IMR-90 (cell line): ENCODE data around the gene IFNAR2. TPM values are rescaled to one million over a fixed set of nuclear protein-coding genes. Genes with fewer than 3 reads are reported as not detected.

Experiments
- ATAC-seq: fragments of 200-7000 bp; cut with Tn5 transposase; 2 replicates; pipeline ENCODE4 v1.9.1; 2020; ENCODE audit warnings: low read depth, mild to moderate bottlenecking, moderate library complexity
- BruUV-seq: library from RNA; stranded (reverse); fragments of 400-500 nt; replicated peaks from 2 replicates; lab custom pipeline; 2021; lab: Mats Ljungman, UMichigan
- CTCF ChIA-PET: fragments of 300-600 bp; formaldehyde crosslinking; extraction: SDS; loops from one replicate; lab custom pipeline; 2021; ENCODE audit warnings: antibody characterized with exemption; lab: Yijun Ruan, JAX
- POLR2A ChIA-PET: fragments of 300-600 bp; sonication (Branson Sonifier 250); formaldehyde crosslinking; loops from one replicate; lab custom pipeline; 2022; ENCODE audit warnings: antibody characterized with exemption; ENCODE audit not compliant: unreplicated experiment; lab: Charles Lee
- DNase-seq: peaks from one replicate; pipeline ENCODE4 v3.0.0; 2013
- H2AFZ ChIP-seq: replicated peaks from 2 replicates; pipeline ENCODE3; 2013; ENCODE audit warnings: low read length, mild to moderate bottlenecking; ENCODE audit not compliant: poor library complexity
- H2AK5ac ChIP-seq: 2 replicates; pipeline ENCODE4 v1.6.1; 2013; ENCODE audit warnings: low read depth, low read length, inconsistent platforms
- H2AK9ac ChIP-seq: replicated peaks from 2 replicates; pipeline ENCODE3; 2013; ENCODE audit warnings: mild to moderate bottlenecking, low read depth, low read length, moderate library complexity; ENCODE audit not compliant: poor library complexity
- H2BK120ac ChIP-seq: 2 replicates; pipeline ENCODE4 v1.6.1; 2013; ENCODE audit warnings: low read depth, low read length, inconsistent platforms
- H2BK15ac ChIP-seq: 3 replicates; pipeline ENCODE4 v1.6.1; 2013; ENCODE audit warnings: low read depth, low read length, inconsistent platforms
- H2BK20ac ChIP-seq: 2 replicates; pipeline ENCODE4 v1.6.1; 2013; ENCODE audit warnings: low read depth, mild to moderate bottlenecking, inconsistent platforms, low read length, moderate library complexity
- H2BK5ac ChIP-seq: 2 replicates; pipeline ENCODE4 v1.6.1; 2013; ENCODE audit warnings: mild to moderate bottlenecking, low read depth, low read length, inconsistent platforms; ENCODE audit not compliant: poor library complexity, severe bottlenecking
- H3K14ac ChIP-seq: replicated peaks from 2 replicates; pipeline ENCODE4 v1.6.1; 2013; ENCODE audit warnings: low read depth, low read length, inconsistent platforms
- H3K18ac ChIP-seq: 2 replicates; pipeline ENCODE4 v1.6.1; 2013; ENCODE audit warnings: low read depth, low read length, control low read depth
- H3K23ac ChIP-seq: 2 replicates; pipeline ENCODE4 v1.6.1; 2013; ENCODE audit warnings: low read depth, low read length, inconsistent platforms
- H3K27ac ChIP-seq: 2 replicates; pipeline ENCODE4 v1.5.1; 2013; ENCODE audit warnings: mild to moderate bottlenecking, control low read depth, low read length; ENCODE audit not compliant: insufficient read depth
- H3K27me3 ChIP-seq: 2 replicates; pipeline ENCODE4 v1.6.1; 2013; ENCODE audit warnings: low read length; ENCODE audit not compliant: control insufficient read depth, insufficient read depth
- H3K36me3 ChIP-seq: 2 replicates; pipeline ENCODE4 v1.6.1; 2013; ENCODE audit warnings: low read length, mixed read lengths; ENCODE audit not compliant: control insufficient read depth, insufficient read depth
- H3K4ac ChIP-seq: 2 replicates; pipeline ENCODE4 v1.6.1; 2013; ENCODE audit warnings: low read depth, low read length, inconsistent platforms
- H3K4me1 ChIP-seq: 2 replicates; pipeline ENCODE4 v1.6.1; 2013; ENCODE audit warnings: low read length, mixed read lengths; ENCODE audit not compliant: control insufficient read depth, insufficient read depth
- H3K4me2 ChIP-seq: 2 replicates; pipeline ENCODE4 v1.6.1; 2013; ENCODE audit warnings: low read depth, mild to moderate bottlenecking, control low read depth, low read length, moderate library complexity
- H3K4me3 ChIP-seq: 2 replicates; pipeline ENCODE4 v1.5.1; 2013; ENCODE audit warnings: low read depth, mild to moderate bottlenecking, control low read depth, low read length, moderate library complexity; ENCODE audit not compliant: insufficient read depth
- H3K56ac ChIP-seq: 2 replicates; pipeline ENCODE4 v1.6.1; 2013; ENCODE audit warnings: low read length, inconsistent platforms; ENCODE audit not compliant: insufficient read depth; ENCODE audit errors: extremely low read depth
- H3K79me1 ChIP-seq, 2 experiments: 2 replicates each; pipeline ENCODE4 v1.6.1; 2013; ENCODE audit warnings: low read length in 2 of 2, inconsistent platforms in 1 of 2, low read depth in 1 of 2
- H3K9ac ChIP-seq: 2 replicates; pipeline ENCODE4 v1.6.1; 2013; ENCODE audit warnings: low read depth, low read length, control low read depth
- H3K9me1 ChIP-seq: 2 replicates; pipeline ENCODE4 v1.6.1; 2013; ENCODE audit warnings: low read length, inconsistent platforms; ENCODE audit not compliant: insufficient read depth
- H3K9me3 ChIP-seq: 2 replicates; pipeline ENCODE4 v1.6.1; 2013; ENCODE audit warnings: low read length; ENCODE audit not compliant: control insufficient read depth, insufficient read depth
- H4K20me1 ChIP-seq: 2 replicates; pipeline ENCODE4 v1.6.1; 2013; ENCODE audit warnings: low read length, inconsistent platforms; ENCODE audit not compliant: insufficient read depth
- H4K5ac ChIP-seq: 2 replicates; pipeline ENCODE4 v1.6.1; 2013; ENCODE audit warnings: mild to moderate bottlenecking, low read depth, low read length, control low read depth
- H4K8ac ChIP-seq, 2 experiments: 2 replicates each; pipeline ENCODE4 v1.6.1; 2013; ENCODE audit warnings: low read depth in 2 of 2, low read length in 2 of 2, control low read depth in 1 of 2, inconsistent platforms in 1 of 2
- H4K91ac ChIP-seq: 2 replicates; pipeline ENCODE4 v1.6.1; 2013; ENCODE audit warnings: low read depth, low read length, inconsistent platforms; ENCODE audit not compliant: insufficient read depth
- BHLHE40 ChIP-seq: fragments of 150-350 bp; IDR thresholded peaks from 2 replicates; pipeline ENCODE4 v1.6.1; 2016; ENCODE audit warnings: mild to moderate bottlenecking, low read depth, low read length
- CEBPB ChIP-seq: IDR thresholded peaks from 2 replicates; pipeline ENCODE4 v1.6.1; 2012; ENCODE audit warnings: low read depth, low read length, improper control_type of control experiment
- MAFK ChIP-seq: IDR thresholded peaks from 2 replicates; pipeline ENCODE4 v1.6.1; 2012; ENCODE audit warnings: low read depth, low read length, improper control_type of control experiment
- MAZ ChIP-seq: IDR thresholded peaks from 2 replicates; pipeline ENCODE4 v1.6.1; 2012; ENCODE audit warnings: low read depth, mild to moderate bottlenecking, low read length, improper control_type of control experiment, moderate library complexity, borderline replicate concordance
- MXI1 ChIP-seq: IDR thresholded peaks from 2 replicates; pipeline ENCODE4 v1.6.1; 2012; ENCODE audit warnings: low read depth, mild to moderate bottlenecking, low read length, moderate library complexity, borderline replicate concordance
- NFE2L2 ChIP-seq: fragments of 150-350 bp; IDR thresholded peaks from 2 replicates; pipeline ENCODE4 v1.6.1; 2016; ENCODE audit warnings: low read depth, mild to moderate bottlenecking, low read length
- POLR2A ChIP-seq: IDR thresholded peaks from 2 replicates; pipeline ENCODE4 v1.6.1; 2012; ENCODE audit warnings: mild to moderate bottlenecking, low read depth, low read length
- RAD21 ChIP-seq: IDR thresholded peaks from 2 replicates; pipeline ENCODE4 v1.6.1; 2012; ENCODE audit warnings: low read length, improper control_type of control experiment
- RCOR1 ChIP-seq: IDR thresholded peaks from 2 replicates; pipeline ENCODE4 v1.6.1; 2012; ENCODE audit warnings: mild to moderate bottlenecking, low read length, improper control_type of control experiment; ENCODE audit not compliant: insufficient replicate concordance
- RFX5 ChIP-seq: IDR thresholded peaks from 2 replicates; pipeline ENCODE4 v1.8.0; 2012; ENCODE audit warnings: low read depth, mild to moderate bottlenecking, low read length, moderate library complexity
- SMC3 ChIP-seq: fragments of 150-350 bp; IDR thresholded peaks from 2 replicates; pipeline ENCODE4 v1.6.1; 2016; ENCODE audit warnings: low read depth, mild to moderate bottlenecking, antibody characterized with exemption, low read length, moderate library complexity
- WGBS, 2 experiments: methylation state at CpG; one replicate each; pipeline versions ENCODE4 v1.1.5 to v1.1.7; 2013; ENCODE audit warnings: missing lambda C conversion rate in 2 of 2; ENCODE audit not compliant: insufficient read length in 1 of 2; ENCODE audit errors: extremely low coverage in 2 of 2; 5-methylcytosine and 5-hydroxymethylcytosine counted together
- dilution Hi-C: fragments of 300-500 bp; cut with HindIII; formaldehyde crosslinking; loops from one replicate; pipeline ENCODE4 v1.14.3; 2018; ENCODE audit warnings: low sequenced_read_pairs; ENCODE audit not compliant: unreplicated experiment
- in situ Hi-C: fragments of 300-500 bp; cut with MboI; formaldehyde crosslinking; loops from 3 replicates; pipeline ENCODE4 v1.14.3; 2019; ENCODE audit warnings: low sequenced_read_pairs, inconsistent platforms, mixed read lengths
- intact Hi-C: fragments of 100-400 bp; cut with micrococcal nuclease; formaldehyde crosslinking; loops from 2 replicates; pipeline ENCODE4 v1.10.0; 2022
- polyA plus RNA-seq, 3 experiments: library from polyadenylated mRNA; depleted of rRNA; stranded (reverse); fragments of >200 nt; gene quantifications; 2 replicates each; pipeline ENCODE4 v1.2.3, GENCODE V29; 2012; ENCODE audit warnings: low replicate concordance in 1 of 3
- total RNA-seq: library from RNA; depleted of rRNA; stranded (reverse); fragments of >200 nt; gene quantifications from 2 replicates; pipeline ENCODE4 v1.2.3, GENCODE V29; 2012
- TF ChIP-seq, protein P1 (sequence below): conservative IDR thresholded peaks from 2 replicates; pipeline ENCODE4 v1.5.1; 2012; ENCODE audit warnings: mild to moderate bottlenecking, low read depth, low read length, improper control_type of control experiment
- TF ChIP-seq, protein P2 (sequence below): fragments of 150-350 bp; IDR thresholded peaks from 2 replicates; pipeline ENCODE4 v1.6.1; 2016; ENCODE audit warnings: low read depth, mild to moderate bottlenecking, low read length, moderate library complexity, borderline replicate concordance

Gene IFNAR2
- total and polyA plus RNA-seq, 2 of the 4 experiments (the other 2 are of a cell fraction), result 6.3 to 13.9 TPM

DNA sequence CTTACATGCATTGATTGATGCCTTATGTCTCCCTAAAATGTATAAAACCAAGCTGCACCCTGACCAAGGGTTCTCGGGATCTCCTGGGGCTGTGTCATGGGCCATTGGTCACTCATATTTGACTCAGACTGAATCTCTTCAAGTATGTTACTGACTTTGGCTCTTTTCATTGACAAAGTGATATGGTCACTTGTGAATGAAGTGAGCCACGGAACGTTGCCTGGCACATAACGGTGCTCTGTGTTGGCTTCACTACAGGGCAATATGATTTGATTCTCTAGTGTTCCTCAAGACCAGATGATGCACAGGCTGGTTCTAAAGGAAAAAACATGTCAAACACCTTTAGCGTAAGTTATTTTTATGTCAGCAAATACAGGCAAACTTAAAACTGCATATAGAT lies 25.0 kb downstream of the IFNAR2 start:
- H2AK9ac ChIP-seq, result no peak overlapping the region
- no peak overlapping the region for H3K18ac ChIP-seq
- H4K8ac ChIP-seq, result no peak overlapping the region
- no peak overlapping the region for H3K56ac ChIP-seq
- no peak overlapping the region for H2BK5ac ChIP-seq
- H2AFZ ChIP-seq, result no peak overlapping the region
- H3K79me1 ChIP-seq, result no peaks in the 10 kb centered on the region
- no peaks in the 10 kb centered on the region for H4K20me1 ChIP-seq
- no peaks in the 10 kb centered on the region; the same call in 1 of the 2 replicates for H3K4me1 ChIP-seq
- no peak overlapping the region for H2BK15ac ChIP-seq
- no peak overlapping the region for H3K4ac ChIP-seq
- H3K9me1 ChIP-seq, result 0 out of 2 replicates have a peak, but pooled peaks cover 3% of the 10 kb centered on the region
- ATAC-seq, result no peak
- no peaks in the 10 kb centered on the region for H3K27me3 ChIP-seq
- no TSS peak for BruUV-seq
- no peak overlapping the region for H2BK120ac ChIP-seq
- H4K5ac ChIP-seq, result no peak overlapping the region
- POLR2A ChIA-PET, result no interaction called here
- intact Hi-C loops (no loop called here), in situ Hi-C loops (no loop called here), dilution Hi-C loops (no loop called here)
- no peak overlapping the region for H2BK20ac ChIP-seq
- no peak overlapping the region for H3K14ac ChIP-seq
- no peak for TF ChIP-seq MAZ
- TF ChIP-seq, protein P1, sequence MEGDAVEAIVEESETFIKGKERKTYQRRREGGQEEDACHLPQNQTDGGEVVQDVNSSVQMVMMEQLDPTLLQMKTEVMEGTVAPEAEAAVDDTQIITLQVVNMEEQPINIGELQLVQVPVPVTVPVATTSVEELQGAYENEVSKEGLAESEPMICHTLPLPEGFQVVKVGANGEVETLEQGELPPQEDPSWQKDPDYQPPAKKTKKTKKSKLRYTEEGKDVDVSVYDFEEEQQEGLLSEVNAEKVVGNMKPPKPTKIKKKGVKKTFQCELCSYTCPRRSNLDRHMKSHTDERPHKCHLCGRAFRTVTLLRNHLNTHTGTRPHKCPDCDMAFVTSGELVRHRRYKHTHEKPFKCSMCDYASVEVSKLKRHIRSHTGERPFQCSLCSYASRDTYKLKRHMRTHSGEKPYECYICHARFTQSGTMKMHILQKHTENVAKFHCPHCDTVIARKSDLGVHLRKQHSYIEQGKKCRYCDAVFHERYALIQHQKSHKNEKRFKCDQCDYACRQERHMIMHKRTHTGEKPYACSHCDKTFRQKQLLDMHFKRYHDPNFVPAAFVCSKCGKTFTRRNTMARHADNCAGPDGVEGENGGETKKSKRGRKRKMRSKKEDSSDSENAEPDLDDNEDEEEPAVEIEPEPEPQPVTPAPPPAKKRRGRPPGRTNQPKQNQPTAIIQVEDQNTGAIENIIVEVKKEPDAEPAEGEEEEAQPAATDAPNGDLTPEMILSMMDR, result no peak
- TF ChIP-seq MXI1, result no peak
- TF ChIP-seq POLR2A, result no peak
- TF ChIP-seq RCOR1, result no peak
- no peak for TF ChIP-seq MAFK
- TF ChIP-seq RAD21, result no peak
- no peak for TF ChIP-seq SMC3
- TF ChIP-seq NFE2L2, result no peak
- no peak for TF ChIP-seq BHLHE40
- TF ChIP-seq, protein P2, sequence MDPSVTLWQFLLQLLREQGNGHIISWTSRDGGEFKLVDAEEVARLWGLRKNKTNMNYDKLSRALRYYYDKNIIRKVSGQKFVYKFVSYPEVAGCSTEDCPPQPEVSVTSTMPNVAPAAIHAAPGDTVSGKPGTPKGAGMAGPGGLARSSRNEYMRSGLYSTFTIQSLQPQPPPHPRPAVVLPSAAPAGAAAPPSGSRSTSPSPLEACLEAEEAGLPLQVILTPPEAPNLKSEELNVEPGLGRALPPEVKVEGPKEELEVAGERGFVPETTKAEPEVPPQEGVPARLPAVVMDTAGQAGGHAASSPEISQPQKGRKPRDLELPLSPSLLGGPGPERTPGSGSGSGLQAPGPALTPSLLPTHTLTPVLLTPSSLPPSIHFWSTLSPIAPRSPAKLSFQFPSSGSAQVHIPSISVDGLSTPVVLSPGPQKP, result no peak
- TF ChIP-seq RFX5, result no peak
- TF ChIP-seq CEBPB, result no peak
- no peak overlapping the region for H3K23ac ChIP-seq
- H3K9me3 ChIP-seq, result no peaks in the 10 kb centered on the region
- peaks cover 39% of the 10 kb centered on the region for H3K36me3 ChIP-seq
- no peak overlapping the region for H3K4me2 ChIP-seq
- no peak overlapping the region for H4K91ac ChIP-seq
- H3K27ac ChIP-seq, result no peak overlapping the region
- no peak overlapping the region for H2AK5ac ChIP-seq
- no peak for DNase-seq
- no peak overlapping the region for H3K9ac ChIP-seq
- no peak overlapping the region for H3K4me3 ChIP-seq
- CTCF ChIA-PET, result no interaction called here
- WGBS, 2 experiments, result 100% methylated on average over 2 of the region's 5 CpGs; no CpG with 5 or more reads in 1 of the 2 experiments
